HG02623 (cell line): Measurements from ENCODE around the gene NR2F2.

Source experiments
- ATAC-seq: cut with Tn5 transposase; IDR thresholded peaks from one replicate; pipeline ENCODE4 v1.9.1; 2021; ENCODE audit warnings: moderate library complexity; ENCODE audit not compliant: unreplicated experiment

NR2F2 gene

GRCh38 chr15:96330450-96331143 is at the start of gene NR2F2:
Gene NR2F2, plus strand, starts transcription at chr15:96330700. Its CDS starts 1,406 bp downstream, at chr15:96332106.
- peak; percentile 55 for ATAC-seq

- ATAC-seq: no peak
Measured at GRCh38 chr15:96285305-96285704, 45.2 kb upstream of the NR2F2 start.

GRCh38 chr15:96285729-96286254 is 44.7 kb upstream of the NR2F2 start:
- no peak for ATAC-seq

DNA sequence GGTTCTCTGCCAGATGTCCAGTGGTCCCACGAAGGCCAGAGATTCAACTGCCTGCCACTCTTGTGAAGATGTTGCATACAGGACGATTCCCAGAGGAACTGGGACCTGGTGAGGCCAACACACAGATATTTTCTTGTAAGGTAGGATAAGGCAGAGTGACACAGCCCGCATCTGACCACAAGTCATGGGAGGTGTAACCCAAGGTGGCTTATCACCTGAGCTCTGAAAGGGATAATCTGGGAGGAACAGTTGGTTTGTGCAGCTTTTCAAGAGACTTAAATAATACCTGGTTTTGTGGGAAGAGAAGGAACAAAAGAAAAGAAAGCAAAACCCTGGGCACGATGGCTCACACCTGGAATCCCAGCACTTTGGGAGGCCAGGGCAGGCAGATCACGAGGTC is 39.8 kb upstream of the NR2F2 start:
- ATAC-seq: no peak

- no peak for ATAC-seq
Measured at GRCh38 chr15:96292635-96293034, 37.9 kb upstream of the NR2F2 start.

GRCh38 chr15:96293441-96293840 is 37.1 kb upstream of the NR2F2 start:
- ATAC-seq: no peak

DNA sequence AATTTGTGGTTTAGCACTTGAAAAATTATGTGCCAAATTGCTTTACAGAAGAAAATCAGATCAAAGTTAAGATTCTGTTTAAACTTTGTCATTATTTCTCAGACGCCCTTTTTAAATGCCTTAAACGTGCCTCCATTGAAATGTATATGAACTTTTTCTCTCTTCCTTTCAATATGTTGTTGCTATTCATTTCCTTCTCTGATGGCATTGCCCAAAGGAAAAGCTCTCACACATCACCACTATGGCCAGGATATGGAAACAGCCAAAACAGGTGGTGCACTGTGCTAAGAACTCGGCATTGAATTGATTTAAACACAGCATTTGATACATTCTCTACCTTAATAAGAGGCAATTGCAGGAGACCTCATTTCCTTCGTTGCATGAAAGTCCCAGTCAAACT is 35.7 kb upstream of the NR2F2 start:
- ATAC-seq: no peak

DNA sequence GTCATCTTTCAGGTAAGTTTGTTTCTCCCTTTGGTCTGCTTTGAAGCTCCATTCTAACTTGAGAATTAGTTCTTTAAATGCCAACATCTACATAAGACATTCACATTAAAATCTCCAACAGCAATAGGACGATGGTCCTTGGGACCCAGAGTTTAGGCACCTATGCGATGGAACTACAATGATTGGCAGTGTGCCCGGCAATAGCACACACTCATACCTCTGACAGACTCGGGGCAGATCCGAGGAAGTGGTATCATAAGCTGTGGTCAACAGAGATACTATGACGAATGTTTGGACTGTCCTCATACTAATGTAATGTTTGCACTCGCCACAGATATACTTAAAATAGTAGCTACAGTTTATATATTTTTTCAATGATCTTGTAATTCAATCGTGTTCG is 34.2 kb upstream of the NR2F2 start:
- no peak for ATAC-seq

GRCh38 chr15:96297783-96298182 is 32.7 kb upstream of the NR2F2 start:
- ATAC-seq: no peak

DNA sequence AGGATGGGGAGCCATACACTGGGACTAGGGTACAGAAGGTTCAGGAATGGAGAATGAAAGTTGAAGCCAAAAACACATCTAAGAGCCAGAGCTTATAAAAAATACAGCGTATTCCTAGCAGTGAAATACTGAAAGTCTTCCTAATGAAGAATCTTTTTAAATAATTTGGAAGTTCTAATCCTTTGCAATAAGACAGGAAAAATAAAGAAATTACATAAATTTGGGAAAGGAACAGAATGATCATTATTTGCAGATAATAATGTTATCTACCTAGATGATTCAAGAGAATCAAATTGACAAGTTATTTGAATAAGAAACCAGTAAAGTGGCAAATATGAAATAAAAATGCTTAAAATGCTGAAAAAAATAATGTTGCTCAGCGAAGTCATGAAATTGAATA is 32.3 kb upstream of the NR2F2 start:
- no peak for ATAC-seq

- ATAC-seq: no peak
Measured at GRCh38 chr15:96300836-96301235, 29.7 kb upstream of the NR2F2 start.

DNA sequence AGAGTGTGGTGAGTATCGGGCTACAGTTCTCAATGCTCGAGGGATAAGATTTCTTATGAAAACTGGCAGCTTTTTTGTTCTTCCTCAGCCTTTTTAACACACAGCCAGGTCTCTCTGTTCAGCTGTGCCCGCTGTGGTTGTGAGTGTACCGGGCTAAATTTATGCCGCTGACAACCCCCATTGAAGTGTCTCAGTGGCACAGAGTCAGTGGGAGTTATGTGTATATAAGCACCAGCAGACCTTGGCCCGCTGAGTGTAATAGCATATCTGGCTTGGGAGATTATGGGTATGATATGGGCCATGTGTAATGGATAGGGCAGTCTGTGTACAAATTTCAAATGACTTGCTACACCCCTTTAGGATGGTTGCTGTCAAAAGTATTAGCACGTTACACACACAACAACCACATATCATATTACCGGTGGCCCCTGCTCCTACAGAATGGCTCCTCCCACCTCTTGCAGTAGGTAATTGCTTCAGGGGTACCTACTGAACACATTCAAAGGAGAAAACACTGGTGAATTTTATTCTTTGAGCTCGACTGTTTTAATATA is 26.9 kb upstream of the NR2F2 start:
- no peak for ATAC-seq

GRCh38 chr15:96304839-96305238 is 25.7 kb upstream of the NR2F2 start:
- no peak for ATAC-seq

- ATAC-seq: no peak
Measured at GRCh38 chr15:96306321-96306720, 24.2 kb upstream of the NR2F2 start.

DNA sequence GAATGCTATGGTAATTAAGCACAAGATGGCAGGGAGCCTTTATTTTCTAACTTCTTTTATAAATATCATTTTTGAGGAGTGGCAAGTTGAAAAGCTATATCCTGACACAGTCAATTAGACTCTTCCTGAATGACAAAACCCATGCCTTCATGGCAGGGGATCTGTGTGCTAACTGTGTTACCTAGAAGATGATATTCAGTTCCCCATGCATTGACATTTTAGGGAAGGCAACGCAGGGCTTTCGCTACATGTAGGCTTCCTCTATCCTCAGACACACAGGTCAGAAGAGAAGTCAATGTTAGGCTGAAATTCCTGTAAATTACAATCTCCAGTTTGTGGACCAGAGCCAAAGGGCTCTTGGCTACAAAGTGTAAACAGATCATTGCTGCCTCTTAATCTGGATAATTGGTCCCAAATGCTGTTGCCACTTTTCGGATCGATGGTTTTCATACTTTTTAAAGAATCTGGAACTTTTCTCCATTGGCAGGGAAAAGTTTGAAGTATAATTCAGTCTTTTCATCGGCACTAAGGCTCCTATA is 22.6 kb upstream of the NR2F2 start:
- no peak for ATAC-seq

DNA sequence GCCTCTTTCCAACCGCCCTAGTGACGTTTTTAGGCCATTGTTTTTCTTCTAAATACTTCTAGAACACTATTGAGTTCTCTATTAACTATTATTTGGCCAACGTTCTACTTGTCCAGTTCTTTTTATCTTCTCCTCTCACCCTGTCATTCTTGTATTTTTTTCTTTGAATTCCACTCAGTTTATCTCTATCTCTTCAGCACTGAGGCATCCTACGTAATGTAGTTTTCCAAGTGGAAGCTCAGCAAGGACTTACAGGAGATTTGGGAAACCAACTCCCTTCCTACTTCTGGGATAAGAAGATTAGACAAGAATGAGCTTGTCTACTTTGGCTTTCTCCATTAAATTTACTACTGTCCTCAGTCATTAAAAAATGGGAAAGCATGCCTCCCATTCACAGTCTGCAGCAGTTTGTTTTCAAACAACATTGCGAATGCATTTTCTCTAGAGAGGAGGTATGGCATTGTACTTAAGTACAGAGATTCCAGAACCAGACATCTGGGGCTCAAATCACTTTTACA is 21.3 kb upstream of the NR2F2 start:
- no peak for ATAC-seq

DNA sequence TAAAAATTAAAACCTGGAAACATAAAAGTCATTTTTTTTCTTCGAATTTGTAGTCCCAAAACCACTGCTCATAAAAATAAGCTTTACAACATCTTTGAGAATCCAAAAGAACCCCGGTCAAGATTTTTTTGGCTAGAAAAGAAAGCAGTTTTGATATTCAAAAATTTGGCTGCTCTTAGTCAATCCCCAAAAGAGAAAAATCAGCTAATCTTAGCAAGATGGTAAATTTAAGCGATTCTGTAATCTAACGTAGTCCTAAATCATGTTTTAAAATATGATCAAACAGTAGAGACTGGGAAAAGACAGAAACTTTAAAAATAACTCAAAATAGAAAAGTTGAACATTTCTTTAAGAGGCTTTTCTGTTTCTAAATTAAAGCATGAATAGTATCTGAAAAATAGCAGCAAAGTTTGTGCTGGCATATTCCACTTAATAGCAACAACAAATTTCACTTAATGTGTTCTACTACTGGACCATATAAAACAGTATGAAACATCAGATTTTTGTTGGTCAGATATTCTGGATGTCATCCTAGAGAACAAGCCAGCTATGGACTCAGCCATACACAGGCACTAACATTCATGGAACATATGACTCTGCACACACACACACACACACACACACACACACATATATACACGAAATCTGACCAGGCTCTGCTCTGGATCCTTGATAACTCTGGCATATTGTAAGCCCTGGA is 19.1 kb upstream of the NR2F2 start:
- ATAC-seq: no peak

GRCh38 chr15:96311956-96312294 is 18.6 kb upstream of the NR2F2 start:
- ATAC-seq: no peak

DNA sequence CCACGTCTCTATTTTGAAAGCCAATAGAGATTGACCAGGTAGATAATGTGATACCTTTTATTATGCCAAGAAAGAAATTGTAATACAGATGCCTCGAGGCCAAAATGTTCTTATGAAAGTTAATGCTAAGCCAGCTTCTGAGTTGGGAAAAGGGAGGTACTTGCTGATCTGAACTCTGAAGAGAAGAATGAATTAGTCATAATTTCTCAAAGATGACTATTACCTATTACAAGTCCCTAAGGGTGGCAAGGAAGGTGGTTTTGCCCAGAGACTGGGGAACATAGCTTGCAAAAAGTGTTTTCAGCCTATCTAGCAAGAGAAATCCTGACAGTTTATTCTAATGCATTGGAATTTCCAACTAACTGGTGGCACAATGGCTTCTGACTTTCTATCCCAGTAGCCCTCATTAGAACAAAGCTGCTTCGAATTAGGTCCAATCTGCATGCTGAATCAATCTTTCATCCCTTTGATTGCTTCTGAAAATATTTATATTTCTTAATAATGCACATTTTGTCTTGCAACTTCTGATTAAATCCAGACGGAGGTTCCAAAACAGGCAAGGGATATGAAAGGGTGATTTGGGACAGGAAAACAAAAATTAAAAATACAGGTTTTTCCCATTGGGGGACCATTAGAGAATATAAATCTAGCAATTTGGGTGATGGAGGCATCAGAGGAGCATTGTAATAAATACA is 17.7 kb upstream of the NR2F2 start:
- ATAC-seq: no peak

DNA sequence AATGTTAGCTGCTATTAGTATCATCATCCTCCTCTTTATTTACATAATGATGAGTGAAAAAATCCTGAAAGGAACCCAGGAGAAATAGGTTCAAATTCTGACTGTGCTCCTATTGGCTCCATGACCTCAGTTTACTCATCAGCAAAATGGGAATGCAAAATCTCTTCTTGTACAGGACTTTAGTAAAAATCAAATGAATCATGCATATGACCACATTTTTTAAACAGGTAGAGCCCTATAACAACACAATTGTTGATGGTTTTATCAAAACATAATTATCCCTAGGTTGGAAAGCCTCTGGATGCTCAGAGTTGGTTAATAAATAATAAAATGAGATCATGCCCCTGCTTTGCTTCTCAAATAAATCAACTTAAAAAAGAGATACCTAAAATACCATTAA is 16.0 kb upstream of the NR2F2 start:
- ATAC-seq: no peak

- ATAC-seq: no peak
Measured at GRCh38 chr15:96314963-96315362, 15.5 kb upstream of the NR2F2 start.
